ENCODE results near the gene ZFHX2.

Gene ZFHX2

GRCh38 chr14:23572836-23573235 is 21.3 kb upstream of the ZFHX2 start:
- no peak for DNase-seq (ENCODE audit: low read depth in 2 of 2)

GRCh38 chr14:23572524-23572828 is 20.9 kb upstream of the ZFHX2 start:
- DNase-seq (ENCODE audit: low read depth in 2 of 2), result no peak

GRCh38 chr14:23571701-23572523 is 20.3 kb upstream of the ZFHX2 start:
- no peak for DNase-seq (ENCODE audit: low read depth in 2 of 2)

- no peak for DNase-seq (ENCODE audit: low read depth in 2 of 2)
Observed at GRCh38 chr14:23570806-23571483, 19.4 kb upstream of the ZFHX2 start.

GRCh38 chr14:23569443-23570151 is 18.0 kb upstream of the ZFHX2 start:
- no peak for DNase-seq (ENCODE audit: low read depth in 2 of 2)

GRCh38 chr14:23568600-23569331 is 17.2 kb upstream of the ZFHX2 start:
- DNase-seq (ENCODE audit: low read depth in 2 of 2), result no peak

GRCh38 chr14:23568021-23568599 is 16.5 kb upstream of the ZFHX2 start:
- DNase-seq (ENCODE audit: low read depth in 2 of 2), result no peak

GRCh38 chr14:23567186-23568020 is 15.8 kb upstream of the ZFHX2 start, which contains the start of gene AP1G2:
AP1G2 (minus strand) TSS chr14:23567791; CDS start chr14:23567314, 477 bp downstream.
- peak; percentile 67 to 73 for DNase-seq (ENCODE audit: low read depth in 2 of 2)

GRCh38 chr14:23566778-23567185 is 15.2 kb upstream of the ZFHX2 start:
- no peak for DNase-seq (ENCODE audit: low read depth in 2 of 2)

- DNase-seq (ENCODE audit: low read depth in 2 of 2), result no peak
Observed at GRCh38 chr14:23566112-23566777, 14.7 kb upstream of the ZFHX2 start.

- no peak for DNase-seq (ENCODE audit: low read depth in 2 of 2)
Observed at GRCh38 chr14:23565626-23566025, 14.1 kb upstream of the ZFHX2 start.

- DNase-seq (ENCODE audit: low read depth in 2 of 2), result no peak
Observed at GRCh38 chr14:23564876-23565275, 13.3 kb upstream of the ZFHX2 start.

- DNase-seq (ENCODE audit: low read depth in 2 of 2), result no peak
Observed at GRCh38 chr14:23564181-23564812, 12.7 kb upstream of the ZFHX2 start.

- no peak for DNase-seq (ENCODE audit: low read depth in 2 of 2)
Observed at GRCh38 chr14:23563473-23564180, 12.1 kb upstream of the ZFHX2 start.

- DNase-seq (ENCODE audit: low read depth in 2 of 2), result peak in 1 of 2 donors; percentile 14
Observed at GRCh38 chr14:23562822-23563472, 11.4 kb upstream of the ZFHX2 start.

- DNase-seq (ENCODE audit: low read depth in 2 of 2), result no peak
Observed at GRCh38 chr14:23561873-23562821, 10.6 kb upstream of the ZFHX2 start.

GRCh38 chr14:23561259-23561658 is 9.7 kb upstream of the ZFHX2 start:
- DNase-seq (ENCODE audit: low read depth in 2 of 2), result no peak
